ENCODE data around the gene TOP2B. TPM values are rescaled to one million over a fixed set of nuclear protein-coding genes. Genes with fewer than 3 reads are reported as not detected.

Gene TOP2B
- total and polyA plus RNA-seq, 4 donors, result 32.7 to 260 (median 56.2) TPM

DNA sequence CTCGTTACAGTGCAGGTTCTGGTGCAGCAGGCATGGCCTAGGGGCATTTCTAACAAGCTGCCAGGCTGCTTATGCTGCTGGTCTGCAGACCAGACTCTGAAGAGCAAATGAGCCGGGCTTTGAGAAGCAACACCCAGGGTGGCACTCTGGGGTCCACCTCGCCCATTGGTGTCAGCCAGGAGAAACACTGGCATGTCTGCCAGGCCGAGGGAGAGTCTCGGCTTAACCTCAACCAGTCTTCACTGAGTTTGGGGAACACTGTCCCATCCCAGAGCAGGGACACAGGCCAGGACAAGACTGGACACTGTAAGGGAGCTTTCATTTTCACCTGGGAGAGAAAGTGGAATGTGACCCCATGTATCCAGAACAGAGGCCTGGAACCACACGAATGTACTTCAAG, 93.4 kb downstream of the TOP2B start:
- Histone ChIP-seq H3K36me3 (ENCODE audit: control insufficient read depth in 4 of 4, insufficient read depth in 4 of 4, low read length in 4 of 4) (peaks cover 0 to 23% (median 10%) of the 10 kb centered on the region in 4 donors), H3K4me1 (ENCODE audit: control insufficient read depth in 5 of 5, insufficient read depth in 5 of 5, low read length in 5 of 5) (peaks cover 0 to 12% (median 0%) of the 10 kb centered on the region in 5 donors), H3K27ac (ENCODE audit: low read depth in 1 of 2, low read length in 1 of 2) (no peak overlapping the region), H3K9ac (ENCODE audit: insufficient read depth in 1 of 2, low read length in 2 of 2) (no peak overlapping the region), H3K27me3 (ENCODE audit: control insufficient read depth in 3 of 3, insufficient read depth in 3 of 3, low read length in 2 of 3) (no peaks in the 10 kb centered on the region), H3K4me3 (no peak overlapping the region), H3K9me3 (ENCODE audit: control insufficient read depth in 4 of 4, insufficient read depth in 3 of 4, low read length in 3 of 4) (no peaks in the 10 kb centered on the region)
- DNase-seq (no peak), ATAC-seq (ENCODE audit: insufficient read depth, low FRiP score) (no peak)
- 92 to 93% methylated on average over 6 of the region's 6 CpGs for WGBS, 2 donors
- TF ChIP-seq, protein P1, sequence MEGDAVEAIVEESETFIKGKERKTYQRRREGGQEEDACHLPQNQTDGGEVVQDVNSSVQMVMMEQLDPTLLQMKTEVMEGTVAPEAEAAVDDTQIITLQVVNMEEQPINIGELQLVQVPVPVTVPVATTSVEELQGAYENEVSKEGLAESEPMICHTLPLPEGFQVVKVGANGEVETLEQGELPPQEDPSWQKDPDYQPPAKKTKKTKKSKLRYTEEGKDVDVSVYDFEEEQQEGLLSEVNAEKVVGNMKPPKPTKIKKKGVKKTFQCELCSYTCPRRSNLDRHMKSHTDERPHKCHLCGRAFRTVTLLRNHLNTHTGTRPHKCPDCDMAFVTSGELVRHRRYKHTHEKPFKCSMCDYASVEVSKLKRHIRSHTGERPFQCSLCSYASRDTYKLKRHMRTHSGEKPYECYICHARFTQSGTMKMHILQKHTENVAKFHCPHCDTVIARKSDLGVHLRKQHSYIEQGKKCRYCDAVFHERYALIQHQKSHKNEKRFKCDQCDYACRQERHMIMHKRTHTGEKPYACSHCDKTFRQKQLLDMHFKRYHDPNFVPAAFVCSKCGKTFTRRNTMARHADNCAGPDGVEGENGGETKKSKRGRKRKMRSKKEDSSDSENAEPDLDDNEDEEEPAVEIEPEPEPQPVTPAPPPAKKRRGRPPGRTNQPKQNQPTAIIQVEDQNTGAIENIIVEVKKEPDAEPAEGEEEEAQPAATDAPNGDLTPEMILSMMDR (IDR thresholded peaks at IDR 0.05; ENCODE audit: control extremely low read depth, extremely low read depth), result no peak

DNA sequence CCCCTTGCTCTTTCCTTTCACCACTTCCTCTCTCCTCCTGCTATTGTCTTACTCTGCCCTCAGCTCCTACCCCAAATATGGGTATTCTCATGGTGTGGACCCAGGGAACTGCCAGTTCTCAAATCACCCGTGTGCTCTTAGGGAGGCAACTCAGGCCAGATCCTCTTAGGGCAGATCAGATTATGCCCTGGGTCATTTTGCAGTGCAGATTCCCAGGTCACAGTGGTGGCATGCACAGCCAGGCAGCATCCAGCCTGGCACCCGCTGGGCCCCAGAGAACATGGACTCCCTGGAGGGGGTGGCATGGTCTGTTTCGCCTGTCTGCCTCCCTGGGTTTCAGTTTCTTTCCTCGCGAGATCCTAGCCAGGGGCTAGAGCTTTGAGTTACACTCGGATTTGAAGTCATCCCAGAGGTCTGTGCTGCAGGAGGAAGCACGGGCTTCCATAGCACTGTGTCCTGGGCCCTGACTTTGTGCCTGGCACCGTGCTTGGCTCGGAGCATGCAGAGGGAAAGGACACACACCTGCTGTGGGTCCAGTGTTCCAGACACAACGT, 96.1 kb downstream of the TOP2B start:
- Histone ChIP-seq H3K4me3 (no peak overlapping the region), H3K27ac (ENCODE audit: low read depth in 1 of 2, low read length in 1 of 2) (no peak overlapping the region), H3K9ac (ENCODE audit: insufficient read depth in 1 of 2, low read length in 2 of 2) (no peak overlapping the region), H3K36me3 (ENCODE audit: control insufficient read depth in 4 of 4, insufficient read depth in 4 of 4, low read length in 4 of 4) (peaks cover 0 to 22% (median 11%) of the 10 kb centered on the region in 4 donors), H3K4me1 (ENCODE audit: control insufficient read depth in 5 of 5, insufficient read depth in 5 of 5, low read length in 5 of 5) (peaks cover 0 to 9% (median 0%) of the 10 kb centered on the region in 5 donors), H3K9me3 (ENCODE audit: control insufficient read depth in 4 of 4, insufficient read depth in 3 of 4, low read length in 3 of 4) (no peaks in the 10 kb centered on the region), H3K27me3 (ENCODE audit: control insufficient read depth in 3 of 3, insufficient read depth in 3 of 3, low read length in 2 of 3) (no peaks in the 10 kb centered on the region)
- WGBS, 2 donors, result 93 to 94% methylated on average over 10 of the region's 10 CpGs
- TF ChIP-seq, protein P1 (IDR thresholded peaks at IDR 0.05; ENCODE audit: control extremely low read depth, extremely low read depth), result no peak
- DNase-seq (no peak), ATAC-seq (ENCODE audit: insufficient read depth, low FRiP score) (no peak)

DNA sequence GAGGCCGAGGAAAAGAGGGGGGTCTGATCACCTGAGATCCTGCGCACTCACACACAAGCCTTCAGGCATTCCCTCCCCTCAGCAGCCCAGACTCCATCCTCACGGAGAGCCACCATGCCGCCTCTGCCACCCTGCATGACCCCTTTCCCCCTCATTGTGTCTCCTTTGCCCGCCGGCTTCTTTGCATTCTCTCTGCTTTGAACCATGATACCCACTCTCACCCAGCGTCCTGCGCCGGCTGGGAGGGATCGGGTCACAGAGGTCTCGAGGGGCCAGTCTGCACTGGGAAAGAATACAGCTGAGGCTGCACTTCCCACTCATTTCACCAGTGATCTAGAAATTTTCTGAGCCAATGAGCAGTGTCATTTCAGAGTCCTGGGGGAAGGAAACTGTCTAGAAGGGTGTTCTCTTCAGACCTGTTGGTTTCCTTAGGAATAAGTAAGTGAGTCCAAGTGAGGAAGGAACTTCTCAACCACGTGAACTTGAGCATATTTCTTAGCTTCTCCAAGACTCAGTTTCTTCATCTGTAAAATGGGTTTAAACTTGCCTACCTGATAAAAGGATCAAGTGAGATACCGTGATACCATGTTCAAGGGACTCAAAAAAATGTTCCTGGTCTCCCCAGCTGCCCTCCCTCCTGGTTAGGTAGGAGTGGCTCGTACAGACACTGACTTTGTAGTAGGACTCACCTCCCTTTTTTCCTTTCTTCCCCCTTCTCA, 96.7 kb downstream of the TOP2B start:
- Histone ChIP-seq H3K27me3 (ENCODE audit: control insufficient read depth in 3 of 3, insufficient read depth in 3 of 3, low read length in 2 of 3) (no peaks in the 10 kb centered on the region), H3K4me1 (ENCODE audit: control insufficient read depth in 5 of 5, insufficient read depth in 5 of 5, low read length in 5 of 5) (peaks cover 0 to 3% (median 0%) of the 10 kb centered on the region in 5 donors), H3K27ac (ENCODE audit: low read depth in 1 of 2, low read length in 1 of 2) (no peak overlapping the region), H3K36me3 (ENCODE audit: control insufficient read depth in 4 of 4, insufficient read depth in 4 of 4, low read length in 4 of 4) (peaks cover 0 to 22% (median 9%) of the 10 kb centered on the region in 4 donors), H3K9me3 (ENCODE audit: control insufficient read depth in 4 of 4, insufficient read depth in 3 of 4, low read length in 3 of 4) (no peaks in the 10 kb centered on the region), H3K4me3 (no peak overlapping the region), H3K9ac (ENCODE audit: insufficient read depth in 1 of 2, low read length in 2 of 2) (no peak overlapping the region)
- WGBS, 2 donors, result 93 to 94% methylated on average over 14 of the region's 14 CpGs
- no peak for ATAC-seq (ENCODE audit: insufficient read depth, low FRiP score)
- DNase-seq, result no peak
- TF ChIP-seq, protein P1 (IDR thresholded peaks at IDR 0.05; ENCODE audit: control extremely low read depth, extremely low read depth), result no peak

All from lung (tissue), 12 donors.